GM21381 (cell line): ENCODE results near the gene TBX22.
"Not testable (repeated sequence)": the region's sequence is repeated elsewhere in the genome, so short reads cannot be mapped to it uniquely, and the experiment has no call there.

Source experiments
- ATAC-seq: cut with Tn5 transposase; IDR thresholded peaks from one replicate; pipeline ENCODE4 v1.9.1; 2021; ENCODE audit warnings: mild to moderate bottlenecking, moderate library complexity; ENCODE audit not compliant: unreplicated experiment

The TBX22 gene, protein sequence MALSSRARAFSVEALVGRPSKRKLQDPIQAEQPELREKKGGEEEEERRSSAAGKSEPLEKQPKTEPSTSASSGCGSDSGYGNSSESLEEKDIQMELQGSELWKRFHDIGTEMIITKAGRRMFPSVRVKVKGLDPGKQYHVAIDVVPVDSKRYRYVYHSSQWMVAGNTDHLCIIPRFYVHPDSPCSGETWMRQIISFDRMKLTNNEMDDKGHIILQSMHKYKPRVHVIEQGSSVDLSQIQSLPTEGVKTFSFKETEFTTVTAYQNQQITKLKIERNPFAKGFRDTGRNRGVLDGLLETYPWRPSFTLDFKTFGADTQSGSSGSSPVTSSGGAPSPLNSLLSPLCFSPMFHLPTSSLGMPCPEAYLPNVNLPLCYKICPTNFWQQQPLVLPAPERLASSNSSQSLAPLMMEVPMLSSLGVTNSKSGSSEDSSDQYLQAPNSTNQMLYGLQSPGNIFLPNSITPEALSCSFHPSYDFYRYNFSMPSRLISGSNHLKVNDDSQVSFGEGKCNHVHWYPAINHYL

DNA sequence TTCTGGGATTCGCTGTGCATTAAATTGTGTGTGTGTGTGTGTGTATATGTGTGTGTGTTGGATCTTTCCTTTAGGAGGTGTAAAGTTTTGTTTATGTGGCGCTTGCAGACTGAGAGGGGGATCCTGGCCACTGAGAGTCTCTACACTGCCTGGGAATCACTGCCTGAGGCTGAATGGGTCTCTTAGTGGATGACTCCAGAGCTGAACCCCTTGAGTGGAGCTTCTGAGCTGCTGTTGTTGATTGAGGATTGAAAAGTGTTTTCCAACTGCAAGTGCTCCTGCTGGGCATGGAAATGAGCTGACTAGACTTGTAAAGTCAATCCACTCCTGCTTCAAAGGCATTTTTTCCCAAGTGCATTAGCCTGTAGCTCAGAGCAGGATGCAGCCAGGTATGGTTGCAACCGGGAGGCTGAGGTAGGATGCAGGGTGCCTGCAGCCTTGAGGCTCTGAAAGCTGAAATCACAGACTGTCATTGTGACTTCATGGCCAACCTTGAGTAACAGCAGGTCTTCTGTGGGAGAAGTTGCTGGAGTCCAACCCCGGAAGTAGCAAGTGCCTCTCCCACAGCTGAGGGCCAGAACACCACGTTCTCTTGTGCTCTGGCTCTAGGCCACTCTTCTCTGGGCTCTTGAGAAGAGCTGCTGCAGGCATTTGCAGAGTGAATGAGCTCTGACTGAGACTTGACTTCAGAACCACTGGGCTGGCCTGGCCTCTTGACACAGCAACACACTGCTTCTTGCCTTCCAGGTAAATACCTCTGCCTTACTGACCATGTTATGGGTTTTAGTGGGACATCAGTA lies at the start of gene TBX22:
TBX22 (plus strand) TSS at position 613 of the 800 bp plus-strand sequence. CDS start 7,517 bp downstream, outside the sequence.
- no peak for ATAC-seq

- ATAC-seq, result no peak
Observed at GRCh38 chrX:79975605-79976004, 38.9 kb upstream of the TBX22 start.

- ATAC-seq, result no peak
Observed at GRCh38 chrX:80004458-80004857, 10.1 kb upstream of the TBX22 start.

GRCh38 chrX:80011522-80011921 lies 3.0 kb upstream of the TBX22 start:
- ATAC-seq, result no peak

DNA sequence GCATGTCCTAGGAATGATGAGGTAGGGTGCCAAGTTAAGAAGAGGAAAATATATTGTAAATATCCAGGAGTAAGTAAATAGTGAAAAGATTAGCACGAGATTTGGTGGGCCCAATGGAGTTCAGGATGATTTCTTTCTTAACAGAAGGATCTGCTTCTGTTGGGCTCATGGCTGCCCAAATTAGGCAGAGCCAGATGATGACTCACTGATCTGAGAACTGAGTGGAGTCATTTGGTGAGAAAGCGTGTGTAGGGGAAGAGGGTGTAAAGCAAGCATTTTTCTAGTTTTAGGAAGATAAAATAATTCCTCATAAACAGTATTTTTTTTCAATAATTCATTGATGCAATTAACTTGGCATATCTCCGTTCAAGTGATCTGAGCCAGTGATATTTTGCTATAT lies 1.6 kb downstream of the TBX22 start:
- ATAC-seq, result no peak

DNA sequence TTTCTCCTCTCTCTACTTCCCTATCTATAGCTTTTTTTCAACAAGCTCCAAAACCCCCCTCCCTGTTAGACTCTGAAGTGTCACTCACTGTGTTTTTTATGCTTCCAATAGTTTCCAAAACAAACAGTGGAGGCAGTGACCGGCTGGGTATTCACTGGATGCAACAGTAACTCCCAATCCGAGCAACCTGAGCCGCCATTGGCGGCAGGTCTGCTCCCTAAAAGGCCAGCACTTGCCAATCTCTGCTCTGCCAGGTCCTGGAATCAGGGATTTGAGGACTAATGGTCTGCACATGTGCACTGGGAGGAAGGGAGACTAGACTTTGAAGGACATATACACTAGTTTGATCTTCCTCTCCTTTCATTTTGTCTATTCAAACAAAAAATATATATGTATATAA lies 7.1 kb downstream of the TBX22 start:
- ATAC-seq, result no peak

- ATAC-seq, result no peak
Observed at GRCh38 chrX:80022363-80023031, 7.9 kb downstream of the TBX22 start.

DNA sequence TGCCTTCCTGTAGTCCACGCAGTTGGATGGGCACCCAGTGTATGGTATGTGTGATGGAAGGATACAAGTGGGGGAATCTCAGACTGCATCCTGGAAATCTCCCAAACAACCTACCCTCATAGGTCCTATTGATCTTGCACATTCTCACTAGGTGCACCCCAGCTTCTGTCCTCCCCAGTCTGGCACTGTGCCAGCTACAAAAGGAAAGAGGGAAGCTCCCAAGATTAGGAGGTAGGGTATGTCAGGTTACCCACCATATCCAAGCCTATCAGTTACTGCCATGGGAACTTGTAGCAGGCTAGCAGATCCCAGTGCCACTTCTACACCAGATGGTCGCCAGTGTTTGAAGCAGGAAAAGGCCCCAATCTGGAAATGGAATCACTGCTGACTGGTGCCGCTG lies 11.6 kb downstream of the TBX22 start:
- ATAC-seq, result no peak

- ATAC-seq, result not testable (repeated sequence)
Observed at GRCh38 chrX:80066156-80066555, 51.6 kb downstream of the TBX22 start.

DNA sequence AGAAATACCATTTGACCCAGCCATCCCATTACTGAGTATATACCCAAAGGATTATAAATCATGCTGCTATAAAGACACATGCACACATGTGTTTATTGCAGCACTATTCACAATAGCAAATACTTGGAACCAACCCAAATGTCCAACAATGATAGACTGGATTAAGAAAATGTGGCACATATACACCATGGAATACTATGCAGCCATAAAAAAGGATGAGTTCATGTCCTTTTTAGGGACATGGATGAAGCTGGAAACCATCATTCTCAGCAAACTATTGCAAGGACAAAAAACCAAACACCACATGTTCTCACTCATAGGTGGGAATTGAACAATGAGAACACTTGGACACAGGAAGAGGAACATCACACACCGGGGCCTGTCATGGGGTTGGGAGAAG lies 61.1 kb downstream of the TBX22 start:
- not testable (repeated sequence) for ATAC-seq
